Loucy (cell line): ENCODE results near the gene BACH1.
"Not testable (repeated sequence)": the region's sequence is repeated elsewhere in the genome, so short reads cannot be mapped to it uniquely, and the experiment has no call there.

ENCODE experiments used
- H2AFZ ChIP-seq: fragments of 200-600 bp; sonication (generic); 2 replicates; pipeline ENCODE4 v1.6.0; 2016; ENCODE audit warnings: antibody characterized with exemption, mild to moderate bottlenecking, low read length, moderate library complexity
- H3F3A ChIP-seq: fragments of 200-600 bp; 2 replicates; pipeline ENCODE4 v1.6.0; 2016; ENCODE audit warnings: antibody characterized with exemption, low read depth, mild to moderate bottlenecking
- H3K27me3 ChIP-seq: fragments of 200-600 bp; sonication (generic); 2 replicates; pipeline ENCODE4 v1.6.1; 2014; ENCODE audit warnings: low read length, mild to moderate bottlenecking; ENCODE audit not compliant: insufficient read depth, poor library complexity, severe bottlenecking
- H3K36me3 ChIP-seq: fragments of 200-600 bp; sonication (generic); 2 replicates; pipeline ENCODE4 v1.6.1; 2016; ENCODE audit warnings: low read length; ENCODE audit not compliant: insufficient read depth
- H3K4me1 ChIP-seq: fragments of 200-600 bp; sonication (generic); 2 replicates; pipeline ENCODE4 v1.5.1; 2014; ENCODE audit warnings: low read length, mild to moderate bottlenecking; ENCODE audit not compliant: insufficient read depth, poor library complexity, severe bottlenecking
- H3K4me2 ChIP-seq: fragments of 200-600 bp; sonication (generic); 2 replicates; pipeline ENCODE4 v1.6.0; 2014; ENCODE audit warnings: antibody characterized with exemption, low read length, low read depth, mild to moderate bottlenecking; ENCODE audit not compliant: poor library complexity, severe bottlenecking
- H3K4me3 ChIP-seq: fragments of 200-600 bp; sonication (generic); 2 replicates; pipeline ENCODE4 v1.5.1; 2014; ENCODE audit warnings: low read length, mild to moderate bottlenecking, mixed read lengths; ENCODE audit not compliant: poor library complexity, severe bottlenecking
- H3K79me2 ChIP-seq: fragments of 200-600 bp; sonication (generic); 2 replicates; pipeline ENCODE4 v1.6.1; 2014; ENCODE audit warnings: low read length; ENCODE audit not compliant: insufficient read depth
- H3K9ac ChIP-seq: fragments of 200-600 bp; sonication (generic); 2 replicates; pipeline ENCODE4 v1.6.0; 2014; ENCODE audit warnings: mild to moderate bottlenecking, low read depth, low read length, moderate library complexity; ENCODE audit not compliant: poor library complexity, severe bottlenecking
- H3K9me2 ChIP-seq: fragments of 200-600 bp; sonication (generic); replicated peaks from 2 replicates; pipeline ENCODE4 v1.6.1; 2016; ENCODE audit warnings: low read depth, low read length, mixed read lengths
- H3K9me3 ChIP-seq: fragments of 200-600 bp; sonication (generic); 2 replicates; pipeline ENCODE4 v1.6.1; 2014; ENCODE audit warnings: mild to moderate bottlenecking, antibody characterized with exemption, low read length, low read depth; ENCODE audit not compliant: insufficient read depth
- H4K20me1 ChIP-seq: fragments of 200-600 bp; sonication (generic); 2 replicates; pipeline ENCODE4 v1.6.0; 2014; ENCODE audit warnings: antibody characterized with exemption, low read length, mild to moderate bottlenecking; ENCODE audit not compliant: insufficient read depth, poor library complexity, severe bottlenecking
- EZH2phosphoT487 ChIP-seq: fragments of 200-600 bp; IDR thresholded peaks from 2 replicates; pipeline ENCODE4 v1.6.1; 2018; ENCODE audit warnings: antibody characterized with exemption, mild to moderate bottlenecking, moderate library complexity, borderline replicate concordance
- TF ChIP-seq, protein P1 (sequence below): fragments of 200-600 bp; sonication (generic); conservative IDR thresholded peaks from 2 replicates; pipeline ENCODE4 v1.5.1; 2014; ENCODE audit warnings: mild to moderate bottlenecking, antibody characterized with exemption, low read length

BACH1 gene

DNA sequence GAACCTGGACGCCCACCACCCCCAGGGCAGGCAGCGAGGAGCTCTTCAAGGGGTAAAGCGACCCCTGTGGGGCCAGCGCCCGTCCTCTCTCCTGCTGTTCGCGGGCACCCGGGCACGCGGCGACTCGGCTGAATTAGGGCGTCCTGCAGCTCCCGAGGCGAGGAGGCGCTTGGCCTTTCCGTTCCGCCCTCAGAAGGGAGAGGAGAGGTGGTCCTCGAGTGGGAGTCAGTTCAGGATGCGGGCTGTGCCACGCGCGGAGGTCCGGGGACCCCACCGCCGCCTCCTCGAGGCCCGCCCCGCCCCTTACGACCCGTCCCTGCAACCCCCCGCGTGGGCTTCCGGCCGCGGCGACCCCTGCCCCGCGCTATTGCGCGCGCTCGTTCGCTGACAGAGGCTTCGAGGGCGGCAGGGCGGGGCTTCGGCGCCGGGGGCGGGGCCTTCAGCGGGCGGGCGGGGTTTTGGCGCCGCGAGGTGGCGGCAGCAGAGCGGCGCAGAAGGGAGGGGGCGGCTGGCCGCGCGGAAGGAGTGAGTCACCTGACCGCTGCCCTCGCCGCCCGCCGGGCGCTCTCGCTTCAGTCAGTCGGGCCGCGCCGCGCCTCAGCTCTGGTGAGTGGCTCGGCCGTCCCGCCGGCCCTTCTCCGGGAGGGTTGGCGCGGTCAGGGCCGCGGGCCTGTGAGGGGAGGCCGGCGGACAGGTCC, at the start of gene BACH1:
Gene BACH1, plus strand, starts transcription at position 575 of the 698 bp plus-strand sequence. CDS start 22,359 bp downstream, outside the sequence.
- no peaks in the 10 kb centered on the region for H3F3A ChIP-seq
- TF ChIP-seq, protein P1, sequence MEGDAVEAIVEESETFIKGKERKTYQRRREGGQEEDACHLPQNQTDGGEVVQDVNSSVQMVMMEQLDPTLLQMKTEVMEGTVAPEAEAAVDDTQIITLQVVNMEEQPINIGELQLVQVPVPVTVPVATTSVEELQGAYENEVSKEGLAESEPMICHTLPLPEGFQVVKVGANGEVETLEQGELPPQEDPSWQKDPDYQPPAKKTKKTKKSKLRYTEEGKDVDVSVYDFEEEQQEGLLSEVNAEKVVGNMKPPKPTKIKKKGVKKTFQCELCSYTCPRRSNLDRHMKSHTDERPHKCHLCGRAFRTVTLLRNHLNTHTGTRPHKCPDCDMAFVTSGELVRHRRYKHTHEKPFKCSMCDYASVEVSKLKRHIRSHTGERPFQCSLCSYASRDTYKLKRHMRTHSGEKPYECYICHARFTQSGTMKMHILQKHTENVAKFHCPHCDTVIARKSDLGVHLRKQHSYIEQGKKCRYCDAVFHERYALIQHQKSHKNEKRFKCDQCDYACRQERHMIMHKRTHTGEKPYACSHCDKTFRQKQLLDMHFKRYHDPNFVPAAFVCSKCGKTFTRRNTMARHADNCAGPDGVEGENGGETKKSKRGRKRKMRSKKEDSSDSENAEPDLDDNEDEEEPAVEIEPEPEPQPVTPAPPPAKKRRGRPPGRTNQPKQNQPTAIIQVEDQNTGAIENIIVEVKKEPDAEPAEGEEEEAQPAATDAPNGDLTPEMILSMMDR = no peak
- no peak for TF ChIP-seq EZH2phosphoT487
- H4K20me1 ChIP-seq = peaks cover 42% of the 10 kb centered on the region
- H3K27me3 ChIP-seq = no peaks in the 10 kb centered on the region
- H3K9me2 ChIP-seq = no peaks in the 10 kb centered on the region
- H2AFZ ChIP-seq = peak within 1 kb of the TSS; percentile 95
- H3K9me3 ChIP-seq = no peaks in the 10 kb centered on the region
- peaks cover 38% of the 10 kb centered on the region for H3K4me1 ChIP-seq
- no peaks in the 10 kb centered on the region for H3K36me3 ChIP-seq
- peaks cover 43% of the 10 kb centered on the region for H3K79me2 ChIP-seq
- H3K4me2 ChIP-seq = peak within 1 kb of the TSS; percentile 80
- H3K9ac ChIP-seq = peak within 1 kb of the TSS; percentile 85
- H3K4me3 ChIP-seq = peak within 1 kb of the TSS; percentile 82

DNA sequence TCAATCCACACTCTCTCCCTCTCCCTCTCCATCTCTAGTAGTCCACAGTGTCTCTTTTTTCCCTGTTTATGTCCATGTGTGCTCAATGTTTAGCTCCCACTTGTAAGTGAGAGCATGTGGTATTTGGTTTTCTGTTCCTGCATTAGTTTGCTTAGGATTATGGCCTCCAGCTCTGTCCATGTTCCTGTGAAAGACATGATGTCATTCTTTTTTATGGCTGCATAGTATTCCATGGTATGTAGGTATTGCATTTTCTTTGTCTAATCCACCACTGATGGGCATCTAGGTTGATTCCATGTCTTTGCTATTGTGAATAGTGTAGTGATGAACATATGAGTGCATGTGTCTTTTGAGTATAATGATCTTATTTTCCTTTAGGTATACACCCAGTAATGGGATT, 49.4 kb upstream of the BACH1 start:
- H3K79me2 ChIP-seq, H3K9ac ChIP-seq, H3K27me3 ChIP-seq, H3F3A ChIP-seq, H3K4me2 ChIP-seq, H3K36me3 ChIP-seq, H3K4me1 ChIP-seq, H3K9me3 ChIP-seq, H2AFZ ChIP-seq, H3K4me3 ChIP-seq, H3K9me2 ChIP-seq, H4K20me1 ChIP-seq: not testable (repeated sequence)

DNA sequence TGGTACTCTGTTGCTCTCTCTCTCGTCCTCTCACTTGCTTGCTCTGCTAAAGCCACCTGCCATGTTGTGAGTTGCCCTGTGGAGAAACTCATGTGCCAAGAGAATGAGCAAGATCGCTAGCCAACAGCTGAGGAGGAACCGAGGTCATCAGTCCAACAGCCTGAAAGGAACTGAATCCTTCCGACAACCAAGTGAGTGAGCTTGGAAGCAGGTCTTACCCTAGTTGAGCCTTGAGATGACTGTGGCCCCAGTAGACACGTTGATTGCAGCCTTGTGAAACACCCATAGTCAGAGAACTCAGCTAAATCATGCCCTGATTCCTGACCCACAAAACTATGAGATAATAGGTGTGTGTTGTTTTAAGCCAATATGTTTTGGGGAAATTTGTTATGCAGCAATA, 48.1 kb upstream of the BACH1 start:
- Histone ChIP-seq H3K9me2 (no peaks in the 10 kb centered on the region), H3K9ac (no peak overlapping the region), H3K4me3 (no peak overlapping the region), H3K27me3 (no peaks in the 10 kb centered on the region), H3F3A (no peaks in the 10 kb centered on the region), H3K4me1 (no peaks in the 10 kb centered on the region), H4K20me1 (no peaks in the 10 kb centered on the region), H3K9me3 (peaks cover 6% of the 10 kb centered on the region; the same call in 1 of the 2 replicates), H3K79me2 (no peaks in the 10 kb centered on the region), H2AFZ (no peak overlapping the region), H3K4me2 (no peak overlapping the region), H3K36me3 (no peaks in the 10 kb centered on the region)
- TF ChIP-seq, protein P1 = no peak
- no peak for TF ChIP-seq EZH2phosphoT487

DNA sequence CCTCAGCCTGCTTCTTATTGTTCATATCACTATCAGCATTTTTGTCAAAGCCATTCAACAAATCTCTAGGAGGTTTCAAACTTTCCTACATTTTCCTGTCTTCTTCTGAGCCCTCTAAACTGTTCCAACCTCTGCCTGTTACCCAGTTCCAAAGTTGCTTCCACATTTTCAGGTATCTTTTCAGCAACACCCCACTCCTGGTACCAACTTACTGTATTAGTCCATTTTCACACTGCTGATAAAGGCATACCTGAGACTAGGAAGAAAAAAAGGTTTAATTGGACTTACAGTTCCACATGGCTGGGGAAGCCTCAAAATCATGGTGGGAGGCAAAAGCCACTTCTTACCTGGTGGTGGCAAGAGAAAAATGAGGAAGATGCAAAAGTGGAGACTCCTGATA, 44.9 kb upstream of the BACH1 start:
- not testable (repeated sequence) for H3K4me1 ChIP-seq

More for the DNA sequence above, 44.9 kb upstream of the BACH1 start:
- not testable (repeated sequence) for H3K9me2 ChIP-seq, H4K20me1 ChIP-seq, H3K9me3 ChIP-seq, H2AFZ ChIP-seq, H3K36me3 ChIP-seq, H3K79me2 ChIP-seq, H3K27me3 ChIP-seq, H3K4me3 ChIP-seq, H3F3A ChIP-seq, H3K4me2 ChIP-seq, H3K9ac ChIP-seq
